Measurements from ENCODE around the gene C19orf85.

The C19orf85 gene

DNA sequence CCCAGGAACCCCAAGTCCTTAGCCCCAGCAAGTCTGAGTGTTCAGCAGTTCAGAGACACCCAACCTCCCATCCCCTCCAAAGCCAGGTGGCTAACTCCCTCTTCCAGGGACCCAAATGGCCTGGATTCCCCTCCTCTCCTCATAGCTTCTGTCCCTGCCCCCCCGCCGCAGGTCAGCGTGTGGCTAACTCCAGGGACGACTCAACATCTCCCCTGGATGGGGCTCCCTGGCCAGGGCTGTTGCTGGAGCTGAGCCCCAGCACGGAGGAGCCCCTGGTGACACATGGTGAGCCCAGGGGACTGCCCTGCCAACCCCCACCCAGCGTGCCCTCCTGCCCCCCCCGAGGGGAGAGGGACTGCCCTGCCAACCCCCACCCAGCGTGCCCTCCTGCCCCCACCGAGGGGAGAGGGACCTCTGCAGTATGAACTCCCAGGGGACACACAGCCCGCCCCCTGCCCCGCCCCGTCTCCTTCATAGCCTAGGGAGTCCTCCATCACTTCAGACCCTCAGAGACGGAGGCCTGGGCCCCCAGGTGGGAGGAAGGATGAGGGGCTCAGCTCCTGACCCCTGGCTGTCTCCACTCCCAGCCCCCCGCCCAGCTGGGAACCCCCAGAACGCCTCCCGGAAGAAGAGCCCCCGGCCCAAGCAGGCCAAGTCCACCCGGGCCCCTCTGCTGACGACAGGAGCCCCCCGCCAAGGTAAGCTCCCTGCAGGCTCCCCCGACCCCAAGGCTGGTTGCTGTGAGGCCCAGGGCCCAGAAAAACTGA is 25.3 kb upstream of the C19orf85 start:
- DNase-seq: no peak

DNA sequence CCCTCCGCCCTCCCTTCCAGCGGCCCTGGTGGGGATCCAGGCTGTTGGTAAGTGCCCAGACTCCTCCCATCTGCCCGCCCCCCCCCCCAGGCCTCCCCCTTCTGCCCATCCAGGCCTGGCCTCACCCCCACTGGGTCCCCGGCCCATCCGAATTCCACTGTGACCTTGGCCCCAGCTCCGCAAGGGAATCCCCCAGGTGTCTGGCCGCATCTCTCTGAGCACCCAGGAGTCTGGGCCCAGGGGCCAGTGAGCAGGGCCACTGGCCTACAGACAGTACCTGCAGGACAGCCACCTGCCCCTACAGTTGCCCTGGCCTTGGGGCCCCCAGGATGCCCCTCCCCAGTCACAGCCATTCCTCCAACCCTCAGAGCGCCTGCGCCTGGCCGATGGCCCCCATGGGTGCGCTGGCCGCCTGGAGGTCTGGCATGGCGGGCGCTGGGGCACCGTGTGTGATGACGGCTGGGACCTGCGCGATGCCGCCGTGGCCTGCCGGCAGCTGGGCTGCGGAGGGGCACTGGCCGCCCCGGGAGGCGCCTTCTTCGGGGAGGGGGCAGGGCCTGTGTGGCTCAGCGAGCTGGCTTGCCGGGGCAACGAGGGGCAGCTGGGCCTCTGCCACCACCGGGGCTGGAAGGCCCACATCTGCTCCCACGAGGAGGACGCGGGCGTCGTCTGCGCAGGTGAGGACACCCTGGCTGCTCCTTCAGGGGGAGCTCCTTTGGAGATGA is 24.6 kb upstream of the C19orf85 start:
- no peak for DNase-seq

DNA sequence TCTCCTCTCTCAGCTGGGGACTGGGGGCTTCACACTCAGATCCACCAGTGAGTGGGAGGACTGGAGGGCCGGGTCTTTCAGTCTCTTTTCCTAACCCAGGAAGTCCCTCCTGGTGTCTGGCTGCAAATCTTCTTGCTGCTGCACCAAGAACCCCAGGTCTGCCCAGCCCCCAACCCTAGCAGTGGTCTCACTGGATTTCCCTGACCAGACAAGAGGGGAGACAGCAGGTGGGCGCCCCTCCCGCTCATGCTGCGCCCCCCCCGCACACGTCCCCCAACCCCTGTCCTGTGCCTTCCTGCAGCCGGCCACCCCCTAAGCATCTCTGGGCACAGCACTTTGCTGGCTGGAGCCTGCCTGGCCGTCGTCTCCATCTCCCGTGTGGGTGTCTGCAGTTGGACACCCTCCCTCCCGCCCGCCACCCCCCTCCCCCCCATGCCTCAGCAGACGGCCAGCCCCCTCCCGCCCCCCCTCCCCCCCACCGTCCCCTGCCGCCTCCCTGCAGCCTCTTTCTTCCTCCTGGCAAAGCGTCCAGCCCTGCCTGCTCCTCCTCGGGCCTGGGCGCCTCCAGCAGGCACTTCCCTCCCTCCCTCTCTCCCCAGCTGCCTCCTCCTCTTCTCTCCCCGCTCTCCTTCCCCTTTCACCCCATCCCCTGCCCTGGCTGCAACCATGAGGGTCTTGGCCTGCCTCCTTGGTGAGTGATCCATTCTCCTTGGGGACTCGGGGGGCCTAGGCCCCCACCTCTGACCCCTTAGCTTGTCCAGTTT is 23.6 kb upstream of the C19orf85 start, which contains the start of gene SSC5D:
Gene SSC5D (plus strand): TSS at position 513 of the 764 bp plus-strand sequence. CDS start 154 bp downstream, at position 667.
- DNase-seq: no peak

DNA sequence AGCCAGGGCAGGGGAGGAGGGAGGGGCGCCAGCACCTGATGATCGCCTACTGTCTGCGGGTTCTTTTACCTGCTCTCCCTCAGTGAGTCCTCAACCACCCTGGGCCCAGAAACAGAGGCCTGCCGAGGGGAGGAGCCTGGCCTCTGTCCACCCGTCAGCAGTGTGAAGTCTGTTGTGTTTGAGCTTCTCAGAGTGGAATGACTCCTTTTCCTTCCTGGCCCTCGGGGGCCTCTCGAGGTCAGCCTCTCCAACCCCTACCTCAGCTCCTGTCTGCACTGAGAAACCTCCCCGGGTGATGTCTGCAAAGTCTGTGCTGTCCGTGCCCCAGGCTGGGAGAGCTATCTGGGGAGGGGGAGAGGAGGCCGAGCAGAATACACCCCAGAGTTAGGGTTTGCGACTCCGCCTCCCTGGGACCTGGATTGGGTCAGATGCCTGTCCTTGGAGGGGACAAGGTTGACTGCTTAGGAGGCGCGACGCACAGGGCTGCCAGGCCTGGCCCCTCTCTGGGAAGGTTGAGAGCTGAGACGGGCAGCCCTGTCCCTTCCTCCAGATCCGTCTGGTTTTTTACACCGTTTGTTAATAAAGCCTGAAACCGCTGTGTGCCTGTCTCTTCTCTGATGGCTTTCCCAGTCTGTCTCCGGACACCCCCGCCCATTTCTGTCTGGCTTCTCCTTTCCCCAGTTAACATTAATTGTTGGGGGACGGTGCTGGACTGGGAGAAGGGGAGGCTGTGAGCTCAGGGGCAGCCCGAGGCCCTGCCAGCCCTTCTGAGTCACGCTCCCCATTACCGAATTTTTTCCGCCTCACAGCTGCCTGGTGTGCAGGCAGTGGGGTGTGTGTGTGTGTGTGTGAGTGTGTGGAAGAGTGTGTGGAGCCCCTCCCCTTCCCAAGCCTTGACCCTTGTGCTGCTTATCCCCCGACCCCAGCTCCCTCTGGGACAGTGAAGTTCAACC is 22.7 kb upstream of the C19orf85 start:
- DNase-seq: no peak

DNA sequence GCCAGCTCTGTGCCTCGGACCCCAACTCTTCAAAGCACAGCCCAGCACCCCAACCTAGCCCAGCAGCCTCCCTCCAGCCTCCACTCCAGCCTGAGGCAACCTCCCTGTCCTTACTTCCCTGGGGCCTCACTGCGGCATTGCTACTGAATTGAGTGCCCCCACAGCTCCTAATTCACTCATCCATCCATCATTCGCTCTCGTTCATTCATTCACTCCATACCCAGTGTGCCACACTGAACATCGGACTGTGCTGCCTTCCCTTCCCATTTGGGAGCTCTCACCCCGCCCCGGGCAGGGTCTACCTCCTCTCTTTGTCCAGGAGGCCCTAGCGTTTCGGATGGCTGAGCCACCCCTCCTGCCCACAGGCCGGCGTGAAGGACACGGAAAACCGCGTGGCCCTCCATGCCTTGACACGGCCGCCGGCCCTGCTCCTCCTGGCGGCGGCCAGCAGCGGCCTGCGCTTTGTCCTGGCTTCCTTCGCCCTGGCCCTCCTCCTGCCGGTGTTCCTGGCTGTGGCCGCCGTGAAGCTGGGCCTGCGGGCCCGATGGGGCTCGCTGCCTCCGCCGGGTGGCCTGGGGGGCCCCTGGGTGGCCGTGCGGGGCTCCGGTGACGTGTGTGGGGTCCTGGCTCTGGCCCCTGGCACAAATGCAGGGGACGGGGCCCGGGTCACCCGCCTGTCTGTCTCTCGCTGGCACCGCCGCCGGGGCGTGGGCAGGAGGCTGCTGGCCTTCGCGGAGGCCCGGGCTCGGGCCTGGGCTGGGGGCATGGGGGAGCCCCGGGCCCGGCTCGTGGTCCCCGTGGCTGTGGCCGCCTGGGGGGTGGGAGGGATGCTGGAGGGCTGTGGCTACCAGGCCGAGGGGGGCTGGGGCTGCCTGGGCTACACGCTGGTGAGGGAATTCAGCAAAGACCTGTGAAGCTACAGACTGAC is 21.8 kb upstream of the C19orf85 start:
- no peak for DNase-seq

DNA sequence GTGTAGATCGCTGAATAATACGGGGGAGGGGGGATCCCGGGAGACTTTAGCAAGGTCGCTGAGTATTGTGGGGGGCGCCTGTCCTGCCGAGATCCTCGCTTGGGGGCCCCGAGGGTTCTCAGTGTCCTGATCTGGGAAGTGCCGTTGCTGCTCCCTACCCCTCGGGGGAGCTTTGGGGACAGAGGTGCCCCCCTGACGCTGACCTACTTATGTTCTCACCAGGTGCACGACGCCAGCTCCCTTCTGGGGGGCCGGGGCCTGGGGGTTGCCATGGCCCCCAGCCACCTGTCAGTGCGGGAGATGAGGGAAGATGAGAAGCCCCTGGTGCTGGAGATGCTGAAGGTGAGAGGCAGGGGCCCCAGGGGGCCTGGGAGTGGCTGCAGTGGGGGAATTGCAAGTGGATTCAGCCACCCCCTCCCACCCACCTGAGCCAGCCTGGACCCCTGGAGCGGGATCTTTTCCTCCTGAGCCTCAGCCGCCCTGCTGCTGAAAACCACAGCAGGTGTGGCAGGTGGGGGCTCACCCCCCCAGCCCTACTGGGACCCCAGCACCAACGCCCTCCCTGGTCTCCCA is 21.0 kb upstream of the C19orf85 start:
- DNase-seq: no peak

DNA sequence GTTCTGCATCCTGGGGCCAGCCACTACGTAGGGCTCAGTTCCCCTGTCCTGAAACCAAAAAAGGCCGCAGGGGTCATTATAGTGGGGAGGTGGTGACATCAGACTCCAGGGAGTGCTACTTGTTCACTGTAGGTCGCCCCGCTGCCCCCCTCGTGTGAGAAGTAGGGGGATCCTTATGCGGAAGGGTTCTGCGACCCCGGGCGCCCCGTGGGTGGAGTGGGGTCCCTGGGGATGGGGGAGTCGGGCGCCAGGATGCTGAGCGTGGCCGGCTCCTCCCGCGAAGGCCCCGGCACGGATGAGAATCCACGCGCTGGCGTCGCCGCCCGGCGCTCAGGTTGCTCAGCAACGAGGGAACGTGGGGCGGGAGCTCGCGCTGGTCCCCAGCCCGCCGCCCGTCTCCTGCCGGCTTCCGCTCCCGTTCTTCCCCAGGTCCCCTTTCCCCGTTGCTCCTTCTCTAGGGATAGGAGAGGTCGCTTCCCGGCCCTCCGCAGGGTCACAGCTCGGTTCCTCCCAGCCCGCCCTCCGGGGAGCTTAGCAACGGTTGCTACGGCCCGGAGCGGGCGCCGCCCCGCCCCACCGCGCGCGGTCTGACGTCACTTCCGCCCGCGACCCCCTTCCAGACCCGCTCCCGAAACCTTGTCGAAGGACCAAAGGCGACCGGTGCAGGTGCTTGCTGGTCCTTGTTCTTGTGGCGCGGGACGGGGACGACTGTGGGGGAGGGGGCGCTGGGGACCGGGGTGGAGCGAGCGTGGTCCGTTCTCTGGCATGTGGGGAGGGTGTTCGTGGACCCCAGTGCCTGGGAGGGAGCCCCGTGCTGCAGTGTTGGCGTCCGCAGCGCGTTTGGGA is 20.3 kb upstream of the C19orf85 start, which contains the start of gene NAT14:
Gene NAT14 (plus strand): TSS at position 596 of the 846 bp plus-strand sequence. CDS start 521 bp downstream, outside the sequence.
- peak; percentile 44 to 61 for DNase-seq

DNA sequence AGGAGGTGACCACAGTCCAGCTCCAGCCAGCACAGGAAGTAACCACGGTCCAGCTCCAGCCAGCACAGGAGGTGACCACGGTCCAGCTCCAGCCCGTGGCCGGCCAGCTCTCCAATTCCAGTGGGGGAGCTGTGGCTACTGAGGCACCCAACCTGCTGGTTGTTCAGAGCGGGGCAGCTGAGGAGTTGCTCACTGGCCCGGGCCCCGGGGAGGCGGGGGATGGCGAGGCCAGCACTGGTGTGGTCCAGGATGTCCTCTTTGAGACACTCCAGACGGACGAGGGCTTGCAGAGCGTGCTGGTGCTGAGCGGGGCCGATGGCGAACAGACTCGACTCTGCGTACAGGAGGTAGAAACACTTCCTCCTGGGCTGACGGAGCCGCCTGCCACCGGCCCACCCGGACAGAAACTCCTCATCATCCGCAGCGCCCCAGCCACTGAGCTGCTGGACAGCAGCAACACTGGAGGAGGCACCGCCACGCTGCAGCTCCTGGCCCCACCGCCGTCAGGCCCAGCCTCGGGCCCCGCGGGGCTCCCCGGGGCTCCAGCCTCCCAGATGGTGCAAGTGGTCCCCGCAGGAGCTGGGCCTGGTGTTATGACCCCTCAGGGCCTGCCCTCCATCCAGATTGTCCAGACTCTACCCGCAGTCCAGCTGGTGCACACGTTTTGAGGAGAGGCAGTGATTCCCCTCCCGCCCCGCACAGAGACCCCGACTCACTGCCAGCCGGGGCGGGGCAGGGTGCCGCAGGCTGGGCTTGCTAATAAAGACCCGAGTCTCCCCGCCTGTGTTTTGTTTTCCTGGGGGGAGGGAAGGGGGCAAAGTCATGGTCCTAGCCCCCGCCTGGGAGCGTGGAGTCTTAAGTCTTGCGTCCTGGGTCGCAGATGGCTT is 19.4 kb upstream of the C19orf85 start:
- no peak for DNase-seq

DNA sequence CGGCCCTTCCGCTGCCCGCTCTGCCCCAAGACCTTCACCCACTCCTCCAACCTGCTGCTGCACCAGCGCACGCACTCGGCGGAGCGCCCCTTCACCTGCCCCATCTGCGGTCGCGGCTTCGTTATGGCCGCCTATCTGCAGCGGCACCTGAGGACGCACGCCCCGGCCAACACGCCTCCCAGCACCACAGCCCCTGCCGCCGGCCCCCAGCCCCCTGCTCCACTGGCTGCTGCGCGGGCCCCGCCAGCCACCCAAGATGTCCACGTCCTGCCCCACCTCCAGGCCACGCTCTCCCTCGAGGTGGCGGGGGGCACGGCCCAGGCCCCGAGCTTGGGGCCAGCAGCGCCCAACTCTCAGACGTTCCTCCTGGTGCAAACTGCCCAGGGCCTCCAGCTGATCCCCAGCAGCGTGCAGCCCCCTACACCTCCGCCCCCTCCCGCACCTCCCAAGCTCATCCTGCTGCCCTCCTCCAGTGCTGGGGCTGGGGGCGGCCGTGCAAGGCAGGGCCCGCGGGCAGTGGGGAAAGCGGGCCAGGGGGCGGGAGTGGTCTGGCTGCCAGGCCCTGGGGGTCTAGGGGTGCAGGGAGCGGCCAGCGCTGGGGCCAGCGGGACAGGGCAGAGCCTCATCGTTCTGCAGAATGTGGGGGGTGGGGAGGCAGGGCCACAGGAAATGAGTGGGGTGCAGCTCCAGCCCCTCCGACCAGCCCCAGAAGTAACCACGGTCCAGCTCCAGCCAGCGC is 18.6 kb upstream of the C19orf85 start:
- no peak for DNase-seq

DNA sequence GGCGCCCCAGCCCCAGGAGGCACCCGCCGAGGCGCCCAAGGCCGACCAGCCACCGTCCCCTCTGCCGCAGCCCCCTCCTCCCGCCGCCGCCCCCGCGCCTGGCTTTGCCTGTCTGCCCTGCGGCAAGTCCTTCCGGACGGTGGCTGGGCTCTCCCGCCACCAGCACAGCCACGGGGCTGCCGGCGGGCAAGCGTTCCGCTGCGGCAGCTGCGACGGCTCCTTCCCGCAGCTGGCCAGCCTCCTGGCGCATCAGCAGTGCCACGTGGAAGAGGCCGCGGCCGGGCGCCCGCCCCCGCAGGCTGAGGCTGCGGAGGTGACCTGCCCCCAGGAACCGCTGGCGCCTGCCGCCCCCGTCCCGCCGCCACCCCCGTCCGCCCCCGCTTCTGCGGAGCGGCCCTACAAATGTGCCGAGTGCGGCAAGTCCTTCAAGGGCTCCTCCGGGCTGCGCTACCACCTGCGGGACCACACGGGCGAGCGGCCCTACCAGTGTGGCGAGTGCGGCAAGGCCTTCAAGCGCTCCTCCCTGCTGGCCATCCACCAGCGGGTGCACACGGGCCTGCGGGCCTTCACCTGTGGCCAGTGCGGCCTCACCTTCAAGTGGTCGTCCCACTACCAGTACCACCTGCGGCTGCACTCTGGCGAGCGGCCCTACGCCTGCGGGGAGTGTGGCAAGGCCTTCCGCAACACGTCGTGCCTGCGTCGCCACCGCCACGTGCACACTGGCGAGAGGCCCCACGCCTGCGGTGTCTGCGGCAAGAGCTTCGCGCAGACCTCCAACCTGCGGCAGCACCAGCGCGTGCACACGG is 17.8 kb upstream of the C19orf85 start:
- DNase-seq: no peak

DNA sequence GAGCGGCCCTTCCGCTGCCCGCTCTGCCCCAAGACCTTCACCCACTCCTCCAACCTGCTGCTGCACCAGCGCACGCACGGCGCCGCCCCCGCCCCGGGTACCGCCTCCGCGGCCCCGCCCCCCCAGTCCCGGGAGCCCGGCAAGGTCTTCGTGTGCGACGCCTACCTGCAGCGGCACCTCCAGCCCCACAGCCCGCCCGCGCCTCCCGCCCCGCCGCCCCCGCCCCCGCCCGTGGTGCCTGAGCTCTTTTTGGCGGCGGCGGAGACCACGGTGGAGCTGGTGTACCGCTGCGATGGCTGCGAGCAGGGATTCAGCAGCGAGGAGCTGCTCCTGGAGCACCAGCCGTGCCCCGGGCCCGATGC is 17.2 kb upstream of the C19orf85 start:
- DNase-seq: no peak

DNA sequence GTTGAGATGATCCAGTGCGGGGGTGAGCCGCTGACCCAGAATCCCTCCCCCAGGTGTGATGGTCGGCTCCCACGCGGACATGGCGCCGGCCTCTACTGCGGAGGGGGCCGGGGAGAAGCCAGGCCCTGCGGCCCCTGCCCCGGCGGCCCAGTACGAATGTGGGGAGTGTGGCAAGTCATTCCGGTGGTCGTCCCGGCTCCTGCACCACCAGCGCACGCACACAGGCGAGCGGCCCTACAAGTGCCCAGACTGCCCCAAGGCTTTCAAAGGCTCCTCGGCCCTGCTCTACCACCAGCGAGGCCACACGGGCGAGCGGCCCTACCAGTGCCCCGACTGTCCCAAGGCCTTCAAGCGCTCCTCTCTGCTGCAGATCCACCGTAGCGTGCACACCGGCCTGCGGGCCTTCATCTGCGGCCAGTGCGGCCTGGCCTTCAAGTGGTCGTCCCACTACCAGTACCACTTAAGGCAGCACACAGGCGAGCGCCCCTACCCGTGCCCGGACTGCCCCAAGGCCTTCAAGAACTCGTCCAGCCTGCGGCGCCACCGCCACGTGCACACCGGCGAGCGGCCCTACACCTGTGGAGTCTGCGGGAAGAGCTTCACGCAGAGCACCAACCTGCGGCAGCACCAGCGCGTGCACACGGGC is 16.7 kb upstream of the C19orf85 start:
- no peak for DNase-seq

DNA sequence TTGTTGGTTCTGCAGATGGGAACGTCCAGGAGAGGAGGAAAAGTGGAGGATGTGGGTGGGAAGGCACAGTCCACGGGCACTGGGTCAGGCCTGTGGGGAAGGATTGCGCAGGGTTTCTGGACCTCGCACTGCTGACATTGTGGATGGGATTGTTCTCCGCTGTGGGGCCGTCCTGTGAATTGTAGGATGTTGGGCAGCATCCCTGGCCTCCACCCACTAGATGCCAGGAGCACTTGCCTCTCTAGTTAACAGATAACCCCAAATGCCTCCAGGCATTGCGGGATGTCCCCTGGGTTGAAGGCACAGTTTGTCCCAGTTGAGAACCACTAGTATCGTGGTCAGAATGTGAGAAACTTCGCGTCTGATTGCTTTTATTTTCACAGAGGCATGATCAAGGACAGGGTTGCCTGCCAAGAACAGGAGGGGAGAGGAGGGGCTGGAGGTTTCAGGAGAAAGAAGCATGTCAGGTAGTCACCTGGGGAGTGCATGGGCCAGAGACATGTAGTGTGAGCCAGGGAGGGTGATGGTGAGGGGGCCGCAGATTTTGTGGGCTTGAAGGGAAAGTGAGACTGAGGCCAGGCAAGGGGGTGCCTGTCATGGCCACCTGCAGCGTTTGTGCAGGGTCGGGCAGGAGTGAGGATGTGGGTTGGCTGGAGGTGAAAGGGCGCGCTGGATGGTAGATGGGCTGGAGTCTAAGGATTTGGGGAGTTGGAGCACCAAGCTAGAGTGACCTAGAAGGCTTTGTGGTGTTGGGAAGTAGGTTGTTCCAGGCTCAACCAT is 15.1 kb upstream of the C19orf85 start:
- DNase-seq: no peak

DNA sequence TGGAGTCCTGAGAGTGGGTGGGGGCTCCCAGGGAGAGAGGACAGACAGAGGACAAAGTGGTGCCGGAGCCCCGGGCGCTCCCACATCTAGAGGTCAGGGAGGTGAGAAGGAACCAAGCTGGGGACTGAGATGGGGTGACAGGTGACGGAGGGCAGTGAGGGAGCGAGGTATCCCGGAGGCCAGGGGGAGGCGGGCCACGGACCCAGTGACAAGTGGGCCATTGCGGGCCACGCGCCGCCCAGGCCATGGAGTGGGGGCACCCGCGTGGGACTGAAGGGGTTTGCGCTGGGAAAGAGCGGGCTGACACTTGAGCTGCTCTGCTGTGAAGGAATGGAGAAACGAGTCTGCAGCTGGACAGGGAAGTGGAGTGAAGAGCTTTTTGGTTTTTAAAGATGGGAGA is 14.5 kb upstream of the C19orf85 start:
- DNase-seq: no peak

DNA sequence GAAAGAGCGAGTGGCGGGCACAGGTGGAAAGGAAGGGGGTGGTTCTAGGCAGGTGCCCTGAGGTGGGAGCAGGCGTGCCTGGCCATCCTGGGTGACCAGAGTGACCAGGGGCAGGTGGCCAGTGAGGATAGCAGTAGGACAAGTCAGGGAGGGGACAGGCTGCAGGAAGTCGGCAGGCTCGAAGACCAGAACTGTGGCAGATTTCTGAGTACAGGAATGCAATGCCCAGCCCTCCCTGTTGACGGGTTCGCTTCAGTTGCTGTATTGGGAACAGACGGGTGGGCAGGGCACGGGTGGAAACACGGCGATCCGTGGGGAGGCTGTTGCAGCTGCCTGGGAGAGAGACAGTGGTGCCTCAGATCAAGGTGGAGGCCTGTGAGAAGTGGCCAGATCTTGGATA is 13.8 kb upstream of the C19orf85 start:
- no peak for DNase-seq

DNA sequence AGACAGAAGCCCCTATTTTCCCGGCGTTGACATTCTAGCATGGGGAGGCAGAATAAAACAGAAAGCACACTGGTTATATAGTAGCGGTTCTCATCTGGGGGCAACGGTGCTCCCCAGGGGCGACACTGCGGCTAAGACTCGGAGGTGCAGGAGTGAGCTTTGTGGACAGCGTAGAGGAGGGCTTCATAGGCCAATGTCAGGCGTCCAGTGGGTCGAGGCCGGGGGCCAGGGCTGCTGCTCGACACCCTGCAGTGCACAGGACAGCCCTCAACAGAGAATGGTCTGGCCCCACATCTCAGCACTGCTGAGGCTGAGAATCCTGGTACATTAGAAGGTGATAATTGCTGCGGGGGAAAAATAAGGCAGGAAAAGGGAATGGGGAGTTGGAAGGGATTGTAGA is 13.4 kb upstream of the C19orf85 start:
- no peak for DNase-seq

Data from SHP77 (cell line).